Immature natural killer cell (primary cell): ENCODE data around the gene ACTR1A. TPM values are rescaled to one million over a fixed set of nuclear protein-coding genes. Genes with fewer than 3 reads are reported as not detected.

Source experiments
- DNase-seq, 3 donors: peaks; one replicate each; pipeline ENCODE4 v3.0.0; 2022; ENCODE audit warnings: mixed read lengths in 1 of 3
- H3K27ac Mint-ChIP-seq, 6 donors: one replicate each; pipeline ENCODE4 v1.8.0; 2020; ENCODE audit warnings: mixed read lengths in 6 of 6, mild to moderate bottlenecking in 5 of 6, inconsistent platforms in 4 of 6, moderate library complexity in 3 of 6
- H3K27me3 Mint-ChIP-seq, 3 donors: one replicate each; pipeline ENCODE4 v1.8.0; 2020 to 2021; ENCODE audit warnings: low read depth in 3 of 3, mild to moderate bottlenecking in 3 of 3, mixed read lengths in 3 of 3, moderate library complexity in 3 of 3, inconsistent platforms in 1 of 3
- H3K36me3 Mint-ChIP-seq, 3 donors: one replicate each; pipeline ENCODE4 v1.8.0; 2020; ENCODE audit warnings: mixed read lengths in 3 of 3, inconsistent platforms in 2 of 3, mild to moderate bottlenecking in 2 of 3
- H3K4me1 Mint-ChIP-seq, 2 donors: one replicate each; pipeline ENCODE4 v1.8.0; 2020; ENCODE audit warnings: inconsistent platforms in 2 of 2, mild to moderate bottlenecking in 2 of 2, mixed read lengths in 2 of 2, moderate library complexity in 1 of 2
- H3K4me3 Mint-ChIP-seq, 5 donors: one replicate each; pipeline ENCODE4 v1.8.0; 2020; ENCODE audit warnings: mild to moderate bottlenecking in 5 of 5, mixed read lengths in 5 of 5, inconsistent platforms in 3 of 5, moderate library complexity in 3 of 5
- H3K9me3 Mint-ChIP-seq, 6 donors: one replicate each; pipeline ENCODE4 v1.8.0; 2020; ENCODE audit warnings: mild to moderate bottlenecking in 6 of 6, mixed read lengths in 6 of 6, inconsistent platforms in 4 of 6, moderate library complexity in 3 of 6
- polyA plus RNA-seq, 3 donors: library from polyadenylated mRNA; unstranded; fragments of 300-500 nt; fragmentation: Illumina TruSeq; gene quantifications; one replicate each; pipeline ENCODE4 v1.2.3, GENCODE V29; 2021

Gene ACTR1A
- polyA plus RNA-seq, 3 donors from 2014 or later: 91.6 to 125 (median 115) TPM

- Mint-ChIP-seq H3K4me1 (peaks cover 8 to 11% of the 10 kb centered on the region in 2 donors), H3K4me3 (no peak overlapping the region), H3K27me3 (no peaks in the 10 kb centered on the region), H3K9me3 (no peaks in the 10 kb centered on the region), H3K27ac (no peak overlapping the region), H3K36me3 (no peaks in the 10 kb centered on the region)
- DNase-seq: no peak
Measured at GRCh38 chr10:102534333-102534732, 31.8 kb upstream of the ACTR1A start.

- DNase-seq: no peak
- Mint-ChIP-seq H3K36me3 (peaks cover 0 to 9% (median 3%) of the 10 kb centered on the region in 3 donors), H3K4me3 (no peak overlapping the region), H3K9me3 (no peaks in the 10 kb centered on the region), H3K27ac (no peak overlapping the region), H3K4me1 (peaks cover 14% of the 10 kb centered on the region in 2 donors), H3K27me3 (no peaks in the 10 kb centered on the region)
Measured at GRCh38 chr10:102527546-102527945, 25.0 kb upstream of the ACTR1A start.

DNA sequence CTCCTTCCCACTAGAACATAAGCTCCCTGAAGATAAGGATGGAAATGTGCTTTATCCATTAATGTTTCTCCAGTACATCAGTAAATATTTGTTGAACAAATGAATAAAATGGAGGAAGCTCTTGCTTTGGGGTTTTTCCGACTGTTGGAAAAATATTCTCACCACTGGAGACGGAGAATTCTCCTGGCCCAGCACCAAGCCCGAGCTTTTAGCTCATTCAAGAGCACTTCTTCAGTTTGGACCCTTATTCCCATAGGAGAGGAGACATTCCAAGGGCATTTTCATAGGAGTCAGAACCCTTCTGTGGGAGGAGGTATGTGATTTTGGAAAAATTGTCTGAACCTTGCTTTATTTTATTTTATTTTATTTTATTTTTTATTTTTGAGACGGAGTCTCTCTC is 22.2 kb upstream of the ACTR1A start:
- Mint-ChIP-seq H3K9me3 (no peaks in the 10 kb centered on the region), H3K36me3 (peaks cover 0 to 9% (median 3%) of the 10 kb centered on the region in 3 donors), H3K4me3 (no peak overlapping the region), H3K27ac (no peak overlapping the region), H3K4me1 (peaks cover 6 to 16% of the 10 kb centered on the region in 2 donors), H3K27me3 (peaks cover 0 to 2% (median 0%) of the 10 kb centered on the region in 3 donors)
- no peak for DNase-seq

DNA sequence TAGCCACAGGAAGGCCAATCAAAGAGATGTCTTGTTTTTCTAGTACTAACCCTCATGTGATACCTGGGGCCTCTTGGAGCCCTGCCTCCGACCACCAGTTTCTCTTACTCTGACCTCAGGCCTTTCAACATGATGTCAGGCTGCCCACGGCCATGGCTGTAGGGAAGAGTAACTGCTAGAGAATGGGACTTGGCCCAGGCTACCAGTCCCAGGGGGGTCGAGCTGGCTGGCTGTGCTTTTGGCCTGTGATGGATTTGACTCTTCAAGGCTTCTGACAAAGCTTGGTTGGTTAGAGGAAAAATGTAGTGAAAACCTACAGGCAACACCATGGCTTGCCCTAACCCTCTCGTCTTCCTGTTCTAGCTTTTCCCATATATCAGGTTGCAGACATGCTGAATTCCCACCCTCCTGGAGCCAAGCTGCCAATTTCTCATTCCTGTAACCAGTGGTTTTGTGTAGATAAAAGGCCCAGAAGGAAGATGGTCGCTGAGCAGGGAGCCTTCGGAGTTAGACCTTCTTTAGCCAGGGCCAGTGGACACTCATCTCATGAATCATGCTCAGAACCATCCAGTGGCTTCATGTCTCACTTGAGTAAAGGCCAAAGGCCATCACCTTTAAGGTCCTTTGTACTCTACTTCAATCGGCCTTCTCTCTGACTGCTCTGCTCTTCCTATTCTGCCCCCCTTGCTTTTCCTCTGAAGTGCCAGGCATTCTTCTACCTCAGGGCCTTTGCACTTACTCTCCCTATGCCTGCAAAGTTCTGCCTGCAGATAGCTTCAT is 20.9 kb upstream of the ACTR1A start:
- H3K9me3 Mint-ChIP-seq: no peaks in the 10 kb centered on the region
- H3K27me3 Mint-ChIP-seq: peaks cover 0 to 2% (median 0%) of the 10 kb centered on the region in 3 donors
- H3K36me3 Mint-ChIP-seq: peaks cover 0 to 9% (median 3%) of the 10 kb centered on the region in 3 donors
- no peak for DNase-seq
- H3K4me1 Mint-ChIP-seq: peaks cover 2 to 10% of the 10 kb centered on the region in 2 donors
- H3K27ac Mint-ChIP-seq: peak overlapping the region in 3 of 6 donors; percentile 39 to 63 (median 43)
- H3K4me3 Mint-ChIP-seq: no peak overlapping the region

- peaks cover 0 to 9% (median 3%) of the 10 kb centered on the region in 3 donors for H3K36me3 Mint-ChIP-seq
Measured at GRCh38 chr10:102522874-102523249, 20.4 kb upstream of the ACTR1A start.

DNA sequence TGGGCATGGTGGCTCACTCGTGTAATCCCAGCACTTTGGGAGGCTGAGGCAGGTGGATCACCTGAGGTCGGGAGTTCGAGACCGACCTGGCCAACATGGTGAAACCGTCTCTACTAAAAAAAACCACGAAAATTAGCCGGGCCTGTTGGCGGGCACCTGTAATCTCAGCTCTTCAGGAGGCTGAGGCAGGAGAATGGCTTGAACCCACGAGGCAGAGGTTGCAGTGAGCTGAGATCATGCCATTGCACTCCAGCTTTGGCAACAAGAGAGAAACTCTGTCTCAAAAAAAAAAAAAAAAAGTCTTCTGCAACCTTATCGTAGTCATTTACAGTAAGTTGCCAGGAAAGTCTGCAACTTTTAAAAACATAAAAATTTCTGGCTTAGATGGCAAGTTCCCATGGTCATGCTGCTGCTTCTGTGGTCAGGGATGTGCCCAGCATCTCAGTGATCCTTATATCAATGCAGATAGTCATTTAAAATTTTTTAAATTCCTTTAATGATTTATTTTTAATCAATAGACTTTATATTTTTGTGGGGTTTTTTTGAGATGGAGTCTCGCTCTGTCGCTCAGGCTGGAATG is 16.8 kb upstream of the ACTR1A start:
- Mint-ChIP-seq H3K27me3 (peaks cover 0 to 2% (median 0%) of the 10 kb centered on the region in 3 donors), H3K4me1 (peaks cover 2 to 10% of the 10 kb centered on the region in 2 donors), H3K9me3 (no peaks in the 10 kb centered on the region), H3K27ac (no peak overlapping the region), H3K4me3 (no peak overlapping the region), H3K36me3 (peaks cover 4 to 8% (median 8%) of the 10 kb centered on the region in 3 donors)
- no peak for DNase-seq

More at GRCh38 chr10:102522874-102523249, 20.4 kb upstream of the ACTR1A start:
- no peak for DNase-seq
- Mint-ChIP-seq H3K27ac (peak overlapping the region in 1 of 6 donors; percentile 8), H3K27me3 (peaks cover 0 to 2% (median 0%) of the 10 kb centered on the region in 3 donors), H3K9me3 (no peaks in the 10 kb centered on the region), H3K4me3 (no peak overlapping the region), H3K4me1 (peaks cover 2 to 10% of the 10 kb centered on the region in 2 donors)

- DNase-seq: no peak
- Mint-ChIP-seq H3K36me3 (peaks cover 4 to 12% (median 10%) of the 10 kb centered on the region in 3 donors), H3K4me1 (peaks cover 0 to 10% of the 10 kb centered on the region in 2 donors), H3K27me3 (peaks cover 0 to 2% (median 0%) of the 10 kb centered on the region in 3 donors), H3K27ac (peak overlapping the region in 1 of 6 donors; percentile 55), H3K9me3 (no peaks in the 10 kb centered on the region), H3K4me3 (no peak overlapping the region)
Measured at GRCh38 chr10:102517553-102517952, 15.0 kb upstream of the ACTR1A start.

GRCh38 chr10:102515724-102516123 is 13.2 kb upstream of the ACTR1A start:
- H3K4me3 Mint-ChIP-seq: no peak overlapping the region
- no peaks in the 10 kb centered on the region for H3K27me3 Mint-ChIP-seq
- peaks cover 4 to 14% (median 12%) of the 10 kb centered on the region in 3 donors for H3K36me3 Mint-ChIP-seq
- H3K27ac Mint-ChIP-seq: no peak overlapping the region
- peaks cover 6 to 18% of the 10 kb centered on the region in 2 donors for H3K4me1 Mint-ChIP-seq
- no peaks in the 10 kb centered on the region for H3K9me3 Mint-ChIP-seq
- no peak for DNase-seq

- Mint-ChIP-seq H3K4me3 (no peak overlapping the region), H3K27me3 (no peaks in the 10 kb centered on the region), H3K27ac (no peak overlapping the region), H3K9me3 (no peaks in the 10 kb centered on the region), H3K36me3 (peaks cover 4 to 15% (median 12%) of the 10 kb centered on the region in 3 donors), H3K4me1 (peaks cover 6 to 14% of the 10 kb centered on the region in 2 donors)
- DNase-seq: no peak
Measured at GRCh38 chr10:102514487-102515311, 12.2 kb upstream of the ACTR1A start.

DNA sequence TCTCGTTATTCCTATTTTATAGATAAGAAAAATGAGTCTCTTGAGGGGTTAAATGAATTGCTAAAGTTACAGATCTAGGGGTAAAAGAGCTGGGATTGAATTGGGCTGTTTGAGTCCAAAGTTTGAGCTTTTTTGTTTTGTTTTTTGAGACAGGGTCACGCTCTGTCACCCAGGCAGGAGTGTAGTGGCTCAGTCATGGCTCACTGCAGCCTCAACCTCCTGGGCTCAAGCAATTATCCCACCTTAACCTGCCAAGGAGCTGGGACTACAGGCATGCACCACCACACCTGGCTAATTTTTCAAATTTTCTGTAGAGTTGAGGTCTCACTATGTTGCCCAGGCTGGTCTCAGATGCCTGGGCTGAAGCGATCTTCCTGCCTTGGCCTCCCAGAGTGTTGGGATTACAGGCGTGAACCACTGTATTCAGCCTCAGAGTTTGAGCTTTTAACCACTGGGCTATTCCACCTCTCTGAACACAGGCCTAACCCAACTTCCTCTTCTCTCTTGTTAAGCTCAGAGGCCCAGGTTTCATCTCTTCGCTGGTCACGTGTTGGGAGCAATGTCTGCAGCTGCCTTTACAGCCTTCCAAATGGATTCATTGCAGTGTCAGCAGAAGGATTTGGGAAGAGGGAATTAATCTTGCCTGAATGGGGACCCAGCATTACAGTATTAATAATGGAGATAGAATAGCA is 9.2 kb upstream of the ACTR1A start:
- DNase-seq: no peak
- no peak overlapping the region for H3K4me3 Mint-ChIP-seq
- no peaks in the 10 kb centered on the region for H3K9me3 Mint-ChIP-seq
- H3K4me1 Mint-ChIP-seq: peaks cover 6 to 14% of the 10 kb centered on the region in 2 donors
- peak overlapping the region in 1 of 6 donors; percentile 1 for H3K27ac Mint-ChIP-seq
- H3K36me3 Mint-ChIP-seq: peaks cover 0 to 17% (median 5%) of the 10 kb centered on the region in 3 donors
- no peaks in the 10 kb centered on the region for H3K27me3 Mint-ChIP-seq

DNA sequence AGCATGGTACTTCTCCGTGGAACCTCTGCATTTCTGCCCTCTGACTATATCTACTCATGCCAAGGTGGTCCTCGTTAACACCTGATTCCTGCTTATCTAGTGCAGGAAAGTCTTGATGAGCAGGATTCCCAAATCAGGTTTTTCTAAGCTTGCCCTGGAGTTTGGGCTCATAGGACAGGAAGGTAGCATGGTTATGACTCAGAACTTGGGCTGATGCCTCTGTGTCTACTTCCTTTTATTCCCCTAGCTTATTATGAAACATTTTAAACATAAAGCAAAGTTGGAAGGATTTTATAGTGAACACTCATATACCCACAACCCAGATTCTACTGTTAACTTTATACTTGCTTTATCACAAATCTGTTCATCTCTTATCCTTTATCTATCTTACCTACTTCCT is 6.9 kb upstream of the ACTR1A start:
- H3K27ac Mint-ChIP-seq: no peak overlapping the region
- no peak for DNase-seq
- H3K36me3 Mint-ChIP-seq: peaks cover 0 to 17% (median 4%) of the 10 kb centered on the region in 3 donors
- no peak overlapping the region for H3K4me3 Mint-ChIP-seq
- peaks cover 19 to 27% of the 10 kb centered on the region in 2 donors for H3K4me1 Mint-ChIP-seq
- H3K27me3 Mint-ChIP-seq: peaks cover 0 to 2% (median 0%) of the 10 kb centered on the region in 3 donors
- H3K9me3 Mint-ChIP-seq: no peaks in the 10 kb centered on the region

DNA sequence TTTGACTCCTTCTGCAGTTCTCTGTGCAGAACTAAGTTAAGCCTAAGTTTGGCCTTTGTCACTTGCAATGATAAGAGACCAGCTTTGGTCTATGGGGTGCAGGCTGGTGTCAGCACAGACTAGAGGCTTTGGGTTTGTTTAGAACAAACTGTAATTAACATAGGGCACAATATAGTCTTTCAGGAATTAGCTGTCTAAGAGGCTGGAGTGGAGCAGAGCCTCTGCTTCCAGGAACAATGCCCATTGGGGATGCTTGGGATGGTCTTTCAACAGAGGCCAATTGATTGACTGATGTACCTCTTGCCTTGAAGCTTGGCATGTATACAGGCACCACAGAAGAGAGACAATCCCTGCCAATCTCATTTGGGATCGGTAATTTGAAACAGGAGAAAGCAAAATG is 6.0 kb upstream of the ACTR1A start:
- peaks cover 0 to 17% (median 0%) of the 10 kb centered on the region in 3 donors for H3K36me3 Mint-ChIP-seq
- peaks cover 0 to 5% (median 0%) of the 10 kb centered on the region in 3 donors for H3K27me3 Mint-ChIP-seq
- H3K4me1 Mint-ChIP-seq: peaks cover 22 to 29% of the 10 kb centered on the region in 2 donors
- no peak overlapping the region for H3K4me3 Mint-ChIP-seq
- no peak overlapping the region for H3K27ac Mint-ChIP-seq
- no peak for DNase-seq
- H3K9me3 Mint-ChIP-seq: no peaks in the 10 kb centered on the region

- H3K9me3 Mint-ChIP-seq: no peaks in the 10 kb centered on the region
- H3K36me3 Mint-ChIP-seq: peaks cover 0 to 11% (median 0%) of the 10 kb centered on the region in 3 donors
- DNase-seq: no peak
- no peak overlapping the region for H3K4me3 Mint-ChIP-seq
- H3K4me1 Mint-ChIP-seq: peaks cover 22 to 29% of the 10 kb centered on the region in 2 donors
- peaks cover 0 to 5% (median 0%) of the 10 kb centered on the region in 3 donors for H3K27me3 Mint-ChIP-seq
- no peak overlapping the region for H3K27ac Mint-ChIP-seq
Measured at GRCh38 chr10:102507521-102507920, 5.0 kb upstream of the ACTR1A start.
